MG63 (cell line): ENCODE results near the gene BPHL. TPM values are rescaled to one million over a fixed set of nuclear protein-coding genes. Genes with fewer than 3 reads are reported as not detected.
"Not testable (repeated sequence)": the region's sequence is repeated elsewhere in the genome, so short reads cannot be mapped to it uniquely, and the experiment has no call there.

ENCODE experiments used
- DNase-seq: peaks from one replicate; pipeline ENCODE4 v3.0.0-alpha.2; 2020
- H3K27me3 ChIP-seq: fragments of 250-450 bp; sonication (Bioruptor Pico); 2 replicates; pipeline ENCODE4 v1.5.1; 2020; ENCODE audit warnings: mild to moderate bottlenecking, moderate library complexity
- H3K36me3 ChIP-seq: fragments of 250-450 bp; sonication (Bioruptor Pico); 2 replicates; pipeline ENCODE4 v1.5.1; 2020; ENCODE audit warnings: mild to moderate bottlenecking, moderate library complexity
- H3K4me3 ChIP-seq: fragments of 250-450 bp; sonication (Bioruptor Pico); 2 replicates; pipeline ENCODE4 v1.5.1; 2020; ENCODE audit warnings: mild to moderate bottlenecking, moderate library complexity
- H3K9me3 ChIP-seq: fragments of 250-450 bp; sonication (Bioruptor Pico); 2 replicates; pipeline ENCODE4 v1.5.1; 2020; ENCODE audit warnings: mild to moderate bottlenecking, moderate library complexity
- total RNA-seq: library from RNA; depleted of rRNA; stranded (reverse); fragments of >200 nt; shearing (Covaris generic); gene quantifications from 2 replicates; pipeline ENCODE4 v1.2.3, GENCODE V29; 2014; ENCODE audit warnings: low replicate concordance; rRNA removed

BPHL gene
- total RNA-seq: 5.8 and 9.6 TPM in 2 replicates

GRCh38 chr6:3118353-3119039, at the start of gene BPHL:
BPHL (plus strand) TSS chr6:3118711; CDS start chr6:3118741, 30 bp downstream.
- Histone ChIP-seq H3K9me3 (no peaks in the 10 kb centered on the region), H3K36me3 (peaks cover 2% of the 10 kb centered on the region; the same call in 1 of the 2 replicates), H3K4me3 (peak within 1 kb of the TSS; percentile 92), H3K27me3 (no peaks in the 10 kb centered on the region)
- peak; percentile 88 for DNase-seq

GRCh38 chr6:3071568-3071967, 46.9 kb upstream of the BPHL start:
- Histone ChIP-seq H3K9me3 (no peaks in the 10 kb centered on the region), H3K4me3 (no peak overlapping the region), H3K36me3 (peaks cover 6% of the 10 kb centered on the region), H3K27me3 (no peaks in the 10 kb centered on the region)
- DNase-seq: no peak

GRCh38 chr6:3072798-3073197, 45.7 kb upstream of the BPHL start:
- Histone ChIP-seq H3K36me3 (peaks cover 11% of the 10 kb centered on the region), H3K4me3 (no peak overlapping the region), H3K9me3 (no peaks in the 10 kb centered on the region), H3K27me3 (no peaks in the 10 kb centered on the region)
- no peak for DNase-seq

DNA sequence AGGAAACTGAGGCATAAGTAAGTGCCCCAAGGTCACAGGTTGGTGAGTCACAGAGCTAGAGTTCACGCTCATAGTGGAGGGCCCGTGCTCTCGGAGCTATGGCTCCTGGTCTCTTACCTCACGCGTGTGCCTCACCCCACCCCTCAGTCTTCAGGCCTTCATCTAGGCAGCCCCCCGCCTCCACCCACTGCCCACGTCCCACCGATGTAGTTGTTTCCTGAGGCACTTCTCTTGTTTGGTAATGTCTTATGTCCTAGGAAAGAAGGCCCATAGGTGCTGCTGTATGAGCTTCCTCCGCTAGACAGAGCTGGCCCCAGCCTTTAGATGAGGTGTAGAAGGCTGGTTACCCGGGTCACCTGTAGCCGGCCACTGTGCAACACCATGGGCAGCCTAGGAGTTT, 45.1 kb upstream of the BPHL start:
- Histone ChIP-seq H3K4me3 (no peak overlapping the region), H3K27me3 (no peaks in the 10 kb centered on the region), H3K36me3 (peaks cover 14% of the 10 kb centered on the region), H3K9me3 (no peaks in the 10 kb centered on the region)
- DNase-seq: no peak

- no peak for DNase-seq
- H3K27me3 ChIP-seq: no peaks in the 10 kb centered on the region
- H3K4me3 ChIP-seq: no peak overlapping the region
- peaks cover 16% of the 10 kb centered on the region for H3K36me3 ChIP-seq
- no peaks in the 10 kb centered on the region for H3K9me3 ChIP-seq
Measured at GRCh38 chr6:3075772-3076113, 42.8 kb upstream of the BPHL start.

GRCh38 chr6:3076320-3076719, 42.2 kb upstream of the BPHL start:
- Histone ChIP-seq H3K9me3 (no peaks in the 10 kb centered on the region), H3K27me3 (no peaks in the 10 kb centered on the region), H3K4me3 (no peak overlapping the region), H3K36me3 (peaks cover 19% of the 10 kb centered on the region)
- no peak for DNase-seq

- no peak for DNase-seq
- H3K36me3 ChIP-seq: peaks cover 19% of the 10 kb centered on the region
Measured at GRCh38 chr6:3077430-3077829, 41.1 kb upstream of the BPHL start.

DNA sequence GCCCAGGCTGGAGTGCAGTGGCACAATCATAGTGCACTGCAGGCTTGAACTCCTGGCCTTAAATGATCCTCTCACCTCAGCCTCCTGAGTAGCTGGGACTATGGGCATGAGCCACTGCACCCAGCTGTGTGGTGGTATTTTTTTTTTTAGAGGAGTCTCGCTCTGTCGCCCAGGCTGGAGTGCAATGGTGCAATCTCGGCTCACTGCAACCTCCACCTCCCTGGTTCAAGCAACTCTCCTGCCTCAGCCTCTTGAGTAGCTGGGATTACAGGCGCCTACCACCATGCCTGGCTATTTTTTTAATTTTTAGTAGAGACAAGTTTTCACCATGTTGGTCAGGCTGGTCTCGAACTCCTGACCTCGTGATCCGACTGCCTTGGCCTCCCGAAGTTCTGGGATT, 39.6 kb upstream of the BPHL start:
- not testable (repeated sequence) for H3K9me3 ChIP-seq, H3K4me3 ChIP-seq, DNase-seq, H3K27me3 ChIP-seq
- peaks cover 18% of the 10 kb centered on the region for H3K36me3 ChIP-seq

More at GRCh38 chr6:3077430-3077829, 41.1 kb upstream of the BPHL start:
- H3K27me3 ChIP-seq: no peaks in the 10 kb centered on the region
- H3K9me3 ChIP-seq: no peaks in the 10 kb centered on the region
- no peak overlapping the region for H3K4me3 ChIP-seq

GRCh38 chr6:3079682-3080081, 38.8 kb upstream of the BPHL start:
- H3K4me3 ChIP-seq: no peak overlapping the region
- H3K36me3 ChIP-seq: peaks cover 18% of the 10 kb centered on the region
- no peaks in the 10 kb centered on the region for H3K9me3 ChIP-seq
- no peaks in the 10 kb centered on the region for H3K27me3 ChIP-seq
- no peak for DNase-seq

- DNase-seq: no peak
- no peaks in the 10 kb centered on the region for H3K27me3 ChIP-seq
- no peaks in the 10 kb centered on the region for H3K9me3 ChIP-seq
- peaks cover 18% of the 10 kb centered on the region for H3K36me3 ChIP-seq
- H3K4me3 ChIP-seq: no peak overlapping the region
Measured at GRCh38 chr6:3081960-3082359, 36.6 kb upstream of the BPHL start.

- peaks cover 11% of the 10 kb centered on the region for H3K36me3 ChIP-seq
Measured at GRCh38 chr6:3085074-3085473, 33.4 kb upstream of the BPHL start.

DNA sequence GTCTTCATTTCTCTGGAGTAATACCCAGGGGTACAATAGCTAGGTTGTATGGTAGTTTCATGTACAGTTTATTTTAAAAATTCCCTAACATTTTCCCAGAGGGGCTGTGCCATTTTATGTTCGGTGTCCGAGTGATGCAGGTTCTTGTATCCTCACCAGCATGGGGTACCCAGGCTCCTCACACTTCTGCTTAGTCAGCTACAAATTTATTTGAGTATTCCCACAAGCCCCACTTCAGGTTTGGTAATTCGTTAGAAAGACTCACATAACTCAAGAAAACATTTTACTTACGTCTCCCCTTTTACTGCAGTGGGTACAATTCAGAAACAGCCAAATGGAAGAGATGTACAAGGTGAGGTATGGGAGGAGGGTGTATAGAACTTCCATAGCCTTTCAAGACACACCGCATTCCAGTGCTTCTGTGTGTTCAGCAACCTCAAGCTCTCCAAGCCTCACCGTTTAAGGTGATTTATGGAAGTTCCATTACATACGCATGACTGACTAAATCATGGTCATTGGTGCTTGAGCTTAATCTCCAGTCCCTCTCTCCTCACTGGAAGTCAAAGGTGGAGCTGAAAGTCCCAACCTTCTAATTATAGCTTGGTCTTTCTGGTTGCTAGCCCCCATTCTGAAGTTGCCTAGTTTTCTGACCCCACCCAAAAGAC, 32.1 kb upstream of the BPHL start:
- no peaks in the 10 kb centered on the region for H3K9me3 ChIP-seq
- H3K4me3 ChIP-seq: no peak overlapping the region
- no peak for DNase-seq
- no peaks in the 10 kb centered on the region for H3K27me3 ChIP-seq
- peaks cover 5% of the 10 kb centered on the region for H3K36me3 ChIP-seq

More at GRCh38 chr6:3085074-3085473, 33.4 kb upstream of the BPHL start:
- H3K27me3 ChIP-seq: no peaks in the 10 kb centered on the region
- H3K9me3 ChIP-seq: no peaks in the 10 kb centered on the region
- no peak overlapping the region for H3K4me3 ChIP-seq
- DNase-seq: no peak

GRCh38 chr6:3088446-3088845, 30.1 kb upstream of the BPHL start:
- peaks cover 3% of the 10 kb centered on the region; the same call in 1 of the 2 replicates for H3K36me3 ChIP-seq
- DNase-seq: peak; percentile 5

DNA sequence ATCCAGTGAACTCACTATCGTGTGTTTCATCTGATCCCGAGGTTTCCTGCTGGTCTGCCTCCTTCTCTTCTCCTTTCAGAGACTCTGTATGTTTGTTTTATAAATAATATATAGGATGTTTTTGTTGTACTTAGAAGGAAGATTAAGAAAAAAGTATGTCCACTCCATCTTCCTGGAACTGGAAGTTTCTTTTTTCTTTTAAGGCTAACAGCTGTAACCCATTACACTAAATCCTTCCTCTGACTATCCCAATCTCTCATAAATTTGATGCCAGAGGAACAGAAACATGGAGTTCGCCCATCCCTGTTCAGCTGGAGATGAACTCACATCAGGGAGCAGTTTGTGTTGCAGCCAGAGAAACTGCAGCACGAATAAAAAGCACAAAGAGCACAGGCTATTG, 29.5 kb upstream of the BPHL start:
- peaks cover 3% of the 10 kb centered on the region; the same call in 1 of the 2 replicates for H3K36me3 ChIP-seq

More at GRCh38 chr6:3088446-3088845, 30.1 kb upstream of the BPHL start:
- H3K4me3 ChIP-seq: no peak overlapping the region
- H3K27me3 ChIP-seq: no peaks in the 10 kb centered on the region
- H3K9me3 ChIP-seq: no peaks in the 10 kb centered on the region

GRCh38 chr6:3090013-3090412, 28.5 kb upstream of the BPHL start:
- Histone ChIP-seq H3K36me3 (peaks cover 3% of the 10 kb centered on the region; the same call in 1 of the 2 replicates), H3K4me3 (no peak overlapping the region), H3K27me3 (no peaks in the 10 kb centered on the region), H3K9me3 (no peaks in the 10 kb centered on the region)
- no peak for DNase-seq

More for the DNA sequence above, 29.5 kb upstream of the BPHL start:
- no peak for DNase-seq
- Histone ChIP-seq H3K4me3 (no peak overlapping the region), H3K27me3 (no peaks in the 10 kb centered on the region), H3K9me3 (no peaks in the 10 kb centered on the region)

GRCh38 chr6:3094815-3095214, 23.7 kb upstream of the BPHL start:
- H3K36me3 ChIP-seq: peaks cover 8% of the 10 kb centered on the region; the same call in 1 of the 2 replicates
- no peaks in the 10 kb centered on the region for H3K9me3 ChIP-seq
- no peak for DNase-seq
- H3K4me3 ChIP-seq: no peak overlapping the region
- H3K27me3 ChIP-seq: no peaks in the 10 kb centered on the region

DNA sequence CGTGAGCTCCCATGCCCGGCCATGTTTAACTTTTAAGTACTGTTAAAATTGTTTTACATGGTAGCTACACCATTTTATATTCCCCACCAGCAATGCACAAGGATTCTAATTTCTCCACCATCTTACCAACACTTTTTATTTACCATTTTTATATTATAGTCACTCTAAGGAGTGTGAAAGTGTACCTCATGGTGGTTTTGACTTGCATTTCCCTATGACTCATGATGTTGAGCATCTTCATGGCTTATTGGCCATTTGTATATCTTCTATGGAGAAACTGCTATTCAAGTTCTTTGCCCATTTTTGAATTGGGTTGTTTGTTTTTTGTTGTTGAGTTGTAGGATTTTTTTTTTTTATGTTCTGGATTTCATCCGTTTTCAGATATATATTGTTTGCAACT, 15.6 kb upstream of the BPHL start:
- H3K36me3 ChIP-seq: peaks cover 6% of the 10 kb centered on the region; the same call in 1 of the 2 replicates
- H3K4me3 ChIP-seq: no peak overlapping the region
- H3K27me3 ChIP-seq: no peaks in the 10 kb centered on the region
- DNase-seq: no peak
- H3K9me3 ChIP-seq: no peaks in the 10 kb centered on the region
